HG02870 (cell line): ENCODE measurements around the gene C17orf50.

Experiments
- ATAC-seq: cut with Tn5 transposase; IDR thresholded peaks from one replicate; pipeline ENCODE4 v1.9.1; 2021; ENCODE audit warnings: mild to moderate bottlenecking, moderate library complexity; ENCODE audit not compliant: unreplicated experiment

C17orf50 gene

DNA sequence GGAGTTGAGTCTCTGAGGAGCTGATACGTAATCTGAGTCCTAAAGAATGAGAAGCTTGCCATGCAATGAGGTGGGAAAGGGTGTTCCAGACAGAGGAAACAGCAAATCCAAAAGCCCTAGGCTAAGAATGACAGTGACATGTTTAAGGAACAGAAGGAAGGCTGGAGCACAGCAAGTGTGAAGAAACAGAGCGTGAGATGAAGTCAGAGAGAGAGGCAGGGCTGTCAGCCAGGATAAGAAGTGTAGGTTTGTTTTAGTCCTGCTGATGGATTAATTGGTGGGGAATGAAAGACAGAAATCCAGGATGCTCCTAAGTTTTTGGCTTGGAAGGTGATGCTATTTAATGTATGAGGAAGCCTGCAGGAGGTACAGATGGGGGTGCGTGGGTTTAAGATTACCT is 20.3 kb downstream of the C17orf50 start:
- ATAC-seq, result no peak

DNA sequence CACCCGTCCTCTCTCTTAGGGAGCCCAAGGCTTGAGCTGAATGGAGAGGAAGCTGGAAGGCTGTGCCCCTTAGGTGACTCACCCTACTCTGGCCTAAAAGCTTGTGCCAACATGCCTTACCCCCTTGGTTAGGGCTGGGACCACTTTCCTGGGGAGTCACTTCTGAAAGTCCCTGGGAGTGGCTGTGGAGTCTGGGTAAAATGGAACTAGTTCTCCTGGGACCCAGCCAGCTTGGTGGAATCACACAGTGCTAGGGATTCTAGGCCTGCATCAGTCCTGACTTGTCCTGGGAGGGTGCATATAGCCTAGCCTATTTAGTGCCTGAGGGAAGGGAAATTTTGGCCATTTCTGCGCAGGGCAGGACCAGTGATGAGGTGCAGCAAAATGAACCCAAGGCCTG is 24.2 kb downstream of the C17orf50 start:
- ATAC-seq, result no peak

DNA sequence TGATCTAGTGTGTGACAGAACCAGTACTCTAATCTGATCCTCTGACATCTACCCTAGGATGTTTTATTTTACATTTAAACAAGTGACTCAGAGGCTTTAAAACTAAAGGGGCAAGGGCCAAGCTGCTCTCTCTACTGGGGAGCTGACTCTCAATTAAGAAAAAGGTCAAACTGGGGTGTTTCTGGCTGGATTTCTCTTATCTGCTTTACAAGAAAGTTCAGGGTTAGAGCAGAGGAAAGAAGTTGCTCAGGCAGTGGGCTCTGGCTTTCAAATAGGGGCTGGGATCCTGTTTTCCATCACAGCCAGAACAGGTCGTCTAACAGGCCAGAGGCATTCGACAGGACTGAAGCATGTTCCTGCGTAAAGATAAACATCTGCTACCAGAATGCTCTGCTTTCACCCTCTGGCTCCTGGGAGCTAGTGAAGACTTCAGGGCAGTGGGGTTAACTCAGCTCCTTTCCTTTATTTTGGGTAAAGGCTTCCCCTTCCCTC is 26.3 kb downstream of the C17orf50 start:
- ATAC-seq, result no peak

DNA sequence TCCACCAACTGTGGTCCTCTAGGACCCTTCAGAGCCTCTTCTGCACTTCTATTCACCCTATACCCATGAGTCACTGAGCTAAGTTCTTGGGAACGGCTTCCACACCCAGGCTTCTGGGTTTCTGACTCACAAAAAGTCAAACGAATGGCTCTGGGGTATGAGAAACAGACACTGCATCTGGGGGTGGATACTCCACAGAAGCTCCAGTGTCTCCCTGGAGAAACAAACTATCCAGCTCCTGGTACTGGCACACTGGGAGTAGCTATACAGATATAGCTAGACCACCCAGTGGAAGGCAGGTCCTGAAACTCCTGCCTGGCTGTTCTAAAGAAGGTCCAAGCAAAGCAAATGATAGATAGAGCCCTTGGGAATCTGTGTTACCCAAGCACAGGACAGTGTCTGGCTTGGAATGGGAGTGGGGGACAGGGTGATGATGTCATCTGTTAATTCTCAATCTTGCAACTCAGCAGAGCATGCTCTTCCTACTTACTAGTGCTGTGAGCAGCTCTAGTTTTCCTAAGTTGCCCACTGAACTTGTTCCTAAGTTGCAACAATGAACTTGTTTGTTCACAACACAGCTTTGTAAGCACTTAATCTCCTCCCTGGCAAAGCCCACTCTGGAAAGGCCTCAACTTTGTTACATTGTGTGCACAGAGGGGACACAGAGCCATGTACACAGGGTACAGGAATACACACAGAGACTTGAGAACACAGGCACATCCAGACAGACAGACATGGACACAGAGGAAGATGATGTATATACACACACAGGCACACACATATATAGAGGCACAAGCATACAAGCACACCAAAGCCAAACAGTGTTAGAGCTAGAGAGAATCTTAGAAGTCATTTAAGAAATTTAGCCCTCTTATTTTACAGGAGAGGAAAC is 28.0 kb downstream of the C17orf50 start:
- no peak for ATAC-seq

DNA sequence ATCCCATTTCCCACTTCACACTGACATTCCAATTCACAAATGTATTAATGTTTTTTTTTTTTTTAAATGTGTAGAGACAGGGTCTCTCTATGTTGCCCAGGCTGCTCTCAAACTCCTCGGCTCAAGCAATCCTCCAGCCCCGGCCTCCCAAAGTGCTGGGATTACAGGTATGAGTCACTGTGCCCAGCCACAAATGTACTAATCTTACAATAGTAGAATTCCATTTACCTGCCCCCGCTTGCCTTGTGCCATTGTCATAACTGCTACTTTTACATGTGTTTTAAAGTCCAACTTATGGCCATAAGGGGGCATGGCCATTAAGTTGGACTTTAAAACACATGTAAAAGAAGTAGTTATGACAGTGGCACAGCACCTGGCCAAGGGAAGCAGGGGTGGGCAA is 30.2 kb downstream of the C17orf50 start:
- ATAC-seq, result no peak

DNA sequence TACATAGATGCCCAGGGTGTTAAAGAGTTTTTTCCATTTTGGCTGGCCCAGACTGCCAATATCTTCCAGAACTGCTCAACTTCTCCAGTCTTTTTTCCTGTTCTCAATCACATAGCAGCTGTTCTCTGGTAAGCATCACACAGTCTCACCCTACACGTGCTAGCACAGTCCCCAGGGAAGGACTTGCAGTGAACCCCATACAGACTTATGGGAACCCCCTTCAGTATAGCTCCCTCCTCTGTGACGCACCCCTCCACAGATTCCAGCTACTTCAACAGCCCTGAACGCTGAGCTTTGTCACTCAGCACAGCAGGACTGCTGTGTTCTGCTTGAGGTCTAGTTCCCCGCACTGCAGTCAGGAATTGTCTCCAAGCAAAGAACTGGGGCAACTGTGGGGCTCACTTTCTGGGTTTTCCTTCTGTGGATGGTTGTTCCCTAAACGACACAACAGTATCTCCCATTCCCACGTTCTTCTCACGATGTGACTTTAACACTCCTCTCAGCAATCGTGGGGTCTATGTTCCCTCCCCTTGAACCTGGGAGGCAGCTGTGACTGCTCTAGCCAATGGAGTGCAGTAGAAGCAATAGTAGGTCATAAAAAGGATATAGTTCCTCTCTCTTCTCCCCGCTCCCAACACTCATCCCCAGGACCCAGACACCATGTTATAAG is 31.1 kb downstream of the C17orf50 start:
- no peak for ATAC-seq

DNA sequence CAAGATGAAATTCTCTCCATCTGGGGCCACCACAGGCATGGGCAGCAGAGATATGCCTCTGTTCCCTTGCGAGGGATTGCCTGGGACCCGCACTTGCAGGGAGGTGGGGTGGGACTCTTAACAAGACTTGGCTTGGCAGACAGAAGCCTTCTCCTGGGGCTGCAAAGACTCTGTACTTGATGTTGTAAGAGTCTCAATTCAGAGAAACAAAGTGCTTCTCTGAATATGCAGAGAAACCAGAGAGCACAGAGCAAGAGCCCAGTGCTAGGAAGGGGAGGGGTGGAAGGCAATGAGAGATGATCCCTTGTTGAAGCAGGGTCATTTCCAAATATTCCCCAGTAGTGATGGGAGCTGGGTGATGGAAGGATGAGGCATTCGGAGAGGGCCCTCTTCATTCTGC is 32.6 kb downstream of the C17orf50 start:
- ATAC-seq, result no peak

DNA sequence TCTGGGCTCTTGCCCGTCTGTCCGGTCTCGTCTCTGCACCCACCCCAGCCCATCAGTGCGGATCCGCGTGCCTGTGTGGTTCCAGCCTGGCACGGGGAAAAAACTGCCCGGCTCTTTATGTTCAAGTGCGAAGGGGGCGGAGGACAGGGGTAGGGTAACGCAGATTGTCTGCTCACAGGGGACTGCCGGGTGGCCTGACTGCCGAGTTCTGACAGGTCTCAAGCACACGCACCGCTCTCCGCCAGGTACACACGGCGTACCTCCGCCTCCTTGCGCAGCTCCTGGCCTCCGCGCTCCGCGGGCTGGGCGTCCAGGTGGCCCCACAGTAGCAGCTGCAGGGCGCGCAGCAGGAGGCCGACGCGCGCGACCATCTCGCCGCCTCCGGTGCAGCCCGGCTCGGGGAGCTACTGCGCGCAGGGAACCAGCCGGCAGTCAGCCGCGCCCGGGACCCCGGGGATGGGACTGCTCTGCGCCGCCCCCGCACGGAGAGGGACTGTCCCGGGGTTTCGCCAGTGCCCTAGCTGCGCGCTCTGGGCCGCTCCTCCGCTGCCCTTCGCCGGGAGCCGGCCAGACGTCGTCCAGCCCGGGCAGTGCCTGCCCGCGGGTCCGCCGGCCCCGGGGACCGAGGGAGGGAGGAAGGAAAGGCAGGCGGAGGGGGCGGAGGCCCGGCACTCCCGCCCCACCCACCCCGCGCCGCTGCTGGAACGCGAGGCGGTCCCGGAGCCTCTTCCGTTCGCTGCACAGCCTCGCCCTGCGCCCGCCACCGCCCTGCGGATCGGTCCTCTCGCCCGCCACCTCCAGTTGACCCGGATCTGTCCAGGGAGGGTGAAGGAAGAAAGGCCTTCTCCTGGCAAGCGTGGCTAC is 34.6 kb downstream of the C17orf50 start, which contains the start of gene MMP28:
Gene MMP28, minus strand, starts transcription at position 635 of the 864 bp plus-strand sequence. Its CDS starts 264 bp downstream, at position 371.
- ATAC-seq, result no peak

DNA sequence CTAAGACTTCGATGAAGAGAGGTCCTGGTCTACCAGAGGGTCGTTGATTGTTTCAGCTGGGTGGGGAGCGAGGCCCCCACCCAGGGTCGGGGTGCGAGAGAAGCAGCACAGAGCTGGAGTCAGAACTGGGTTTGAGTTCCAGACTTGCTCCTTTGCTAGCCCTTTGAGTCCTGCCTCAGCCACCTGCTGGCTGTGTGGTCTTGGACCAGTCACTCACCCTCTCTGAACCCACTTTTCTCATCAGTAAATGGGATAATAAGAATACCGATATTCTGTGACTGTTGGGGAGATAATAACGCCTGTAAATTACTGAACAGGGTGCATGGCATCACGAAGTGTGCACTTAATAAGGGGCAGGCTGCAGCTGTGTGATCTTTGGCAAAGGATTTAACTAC is 35.2 kb downstream of the C17orf50 start:
- no peak for ATAC-seq

DNA sequence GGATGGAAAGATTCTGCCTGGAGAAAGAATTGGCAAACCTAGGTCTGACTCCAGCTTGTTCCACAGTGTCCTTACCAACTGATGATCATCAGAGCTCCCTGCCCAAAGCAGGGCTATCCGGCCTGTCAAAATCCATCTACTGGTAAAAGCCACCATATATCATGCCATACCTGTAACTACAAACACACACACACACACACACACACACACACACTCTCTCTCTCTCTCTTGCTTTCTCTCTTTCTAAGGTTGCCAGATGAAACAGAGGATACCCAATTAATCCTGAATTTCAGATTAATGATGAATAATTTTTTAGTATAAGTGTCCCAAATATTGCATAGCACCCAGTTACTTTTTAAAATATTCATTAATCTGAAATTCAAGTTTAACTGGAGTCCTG is 36.3 kb downstream of the C17orf50 start:
- ATAC-seq, result no peak

DNA sequence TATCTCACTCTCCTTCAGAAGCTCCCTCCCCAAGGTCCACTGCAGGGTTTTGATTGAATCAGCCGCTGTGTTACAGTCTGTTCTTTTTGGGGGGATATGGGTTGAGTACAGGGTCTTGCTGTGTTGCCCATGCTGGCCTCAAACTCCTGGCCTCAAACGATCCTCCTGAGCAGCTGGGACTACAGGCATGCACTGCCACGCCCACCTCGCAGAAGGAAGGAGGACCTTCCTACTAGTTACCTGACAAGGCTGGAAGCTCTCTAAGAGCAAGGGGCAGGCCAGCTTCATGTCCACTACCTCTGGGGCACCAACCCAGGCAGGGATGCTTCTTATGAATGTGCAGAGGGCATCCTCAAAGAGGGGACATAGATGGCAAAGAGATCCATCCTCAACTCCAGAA is 36.7 kb downstream of the C17orf50 start:
- ATAC-seq, result no peak

DNA sequence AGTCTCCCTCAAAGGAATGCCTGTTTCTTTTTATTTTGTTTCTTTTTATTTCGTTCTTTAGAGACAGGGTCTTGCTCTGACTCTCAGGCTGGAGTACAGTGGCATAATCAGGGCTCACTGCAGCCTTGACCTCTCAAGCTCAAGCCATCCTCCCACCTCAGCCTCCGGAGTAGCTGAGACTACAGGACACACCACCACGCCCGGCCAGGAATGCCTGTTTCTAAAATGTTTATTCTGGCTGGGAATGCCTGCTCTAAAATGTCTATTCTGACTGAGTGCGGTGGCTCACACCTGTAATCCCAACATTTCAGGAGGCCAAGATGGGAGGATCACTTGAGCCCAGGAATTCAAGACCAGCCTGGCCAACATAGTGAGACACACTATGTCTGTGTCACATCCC is 37.2 kb downstream of the C17orf50 start:
- no peak for ATAC-seq

DNA sequence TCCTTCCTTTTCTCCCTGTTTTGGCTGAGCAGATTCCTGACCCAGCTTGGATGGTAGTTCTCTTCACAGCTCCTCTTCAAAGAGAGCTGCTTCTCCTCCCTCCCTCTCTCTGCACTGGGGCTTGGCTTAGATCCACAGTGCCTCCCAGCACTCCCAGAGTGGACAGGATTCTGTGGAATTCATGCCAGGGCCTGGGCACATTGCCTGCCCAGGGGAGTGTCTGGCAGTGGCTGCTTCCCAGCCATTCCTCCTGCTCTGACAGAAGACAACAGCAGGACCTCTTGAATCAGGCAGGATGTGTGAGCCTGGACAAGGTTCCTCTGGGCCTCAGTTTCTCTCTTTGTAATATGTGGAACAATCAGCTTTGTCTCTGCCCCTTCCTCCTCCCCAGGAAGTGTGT is 39.3 kb downstream of the C17orf50 start:
- ATAC-seq, result no peak

DNA sequence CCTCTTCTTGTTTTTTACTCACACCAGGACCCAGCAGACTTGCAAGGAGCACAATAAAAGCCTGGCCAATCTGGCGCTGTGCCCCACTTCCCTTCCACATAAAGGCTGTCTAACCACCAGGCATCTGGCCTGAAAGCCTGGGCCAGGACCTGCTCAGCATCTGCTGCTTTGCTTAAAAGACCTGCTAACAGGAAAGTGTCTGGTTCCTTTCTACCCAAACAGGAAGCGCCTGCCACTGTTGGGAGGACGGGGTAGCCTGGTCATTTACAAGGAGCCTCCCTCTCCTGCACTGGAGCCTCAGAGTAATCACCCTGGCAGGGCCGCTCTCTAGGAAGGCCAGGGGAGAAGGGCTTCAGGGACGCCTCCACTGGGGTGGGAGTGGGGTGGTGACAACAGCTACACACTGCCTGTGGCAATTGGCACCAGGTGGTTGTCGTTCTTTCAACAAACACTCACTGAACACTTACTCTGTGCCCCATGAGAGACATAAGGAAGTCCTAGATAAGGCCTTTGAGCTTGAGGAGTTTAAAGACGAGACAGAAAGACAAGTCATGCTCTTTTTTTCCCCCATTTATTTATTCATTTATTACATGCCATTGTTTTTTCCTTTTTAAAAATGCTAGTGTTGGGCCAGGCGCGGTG is 41.0 kb downstream of the C17orf50 start:
- no peak for ATAC-seq

DNA sequence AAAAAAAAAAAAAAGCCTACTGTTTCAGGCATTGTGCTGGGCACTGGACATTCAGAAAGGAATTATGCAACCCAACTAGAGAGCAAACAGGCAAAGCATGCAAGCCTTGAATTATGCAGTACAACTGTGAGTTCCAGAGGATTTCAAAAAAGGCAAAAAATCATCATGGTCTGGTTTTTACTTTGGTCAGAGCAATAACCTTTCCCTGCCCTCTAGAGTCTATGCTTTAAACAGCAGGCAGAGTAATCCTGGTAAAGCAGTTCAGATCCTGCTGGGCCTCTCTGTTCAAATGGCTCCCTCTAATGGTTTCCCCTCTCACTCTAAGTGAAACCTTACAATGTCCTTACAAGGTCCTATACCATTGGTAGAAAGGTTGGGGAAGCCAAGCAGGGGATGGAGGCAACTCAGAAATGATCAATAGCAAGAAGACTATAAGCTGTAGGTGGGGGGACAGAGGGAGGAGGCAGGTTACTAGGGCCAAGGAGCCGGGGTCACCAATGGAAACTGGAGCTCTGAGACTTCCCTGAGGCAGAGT is 44.0 kb downstream of the C17orf50 start:
- no peak for ATAC-seq

DNA sequence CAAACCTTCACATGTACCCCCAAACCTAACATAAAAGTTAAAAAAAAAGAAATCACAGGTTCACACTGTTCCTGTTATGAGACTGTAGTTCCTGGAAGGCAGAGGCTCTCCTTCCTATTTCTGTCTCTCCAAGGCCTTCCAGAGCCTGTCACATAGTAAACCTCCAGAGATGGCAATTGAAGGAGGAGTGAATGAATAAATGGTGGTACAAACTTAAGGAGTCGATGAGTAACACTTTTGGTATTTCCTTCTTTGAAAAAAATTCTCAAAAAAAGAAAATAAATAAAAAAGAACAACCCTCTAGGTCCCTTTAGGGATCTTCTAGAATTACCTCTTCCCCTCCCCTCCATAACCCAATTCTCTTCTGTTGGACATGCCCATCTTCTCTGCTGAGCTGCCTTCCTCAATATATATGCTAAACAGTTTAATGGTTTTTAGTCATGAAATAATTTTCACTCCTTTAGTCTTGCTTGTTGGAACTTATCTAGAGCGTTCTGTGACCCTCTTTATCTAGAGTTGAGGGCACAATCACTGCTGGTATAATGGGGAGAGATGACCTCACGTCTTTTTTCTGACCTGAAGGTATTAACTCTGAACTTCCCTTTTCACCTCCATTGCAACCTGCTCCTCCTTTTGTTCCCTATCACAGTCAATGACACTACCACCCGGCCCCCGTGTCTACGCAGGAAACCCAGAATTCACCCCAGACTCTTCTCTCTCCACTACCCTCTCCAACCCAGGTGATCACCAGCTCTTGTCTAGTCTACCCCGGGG is 46.9 kb downstream of the C17orf50 start:
- ATAC-seq, result no peak

DNA sequence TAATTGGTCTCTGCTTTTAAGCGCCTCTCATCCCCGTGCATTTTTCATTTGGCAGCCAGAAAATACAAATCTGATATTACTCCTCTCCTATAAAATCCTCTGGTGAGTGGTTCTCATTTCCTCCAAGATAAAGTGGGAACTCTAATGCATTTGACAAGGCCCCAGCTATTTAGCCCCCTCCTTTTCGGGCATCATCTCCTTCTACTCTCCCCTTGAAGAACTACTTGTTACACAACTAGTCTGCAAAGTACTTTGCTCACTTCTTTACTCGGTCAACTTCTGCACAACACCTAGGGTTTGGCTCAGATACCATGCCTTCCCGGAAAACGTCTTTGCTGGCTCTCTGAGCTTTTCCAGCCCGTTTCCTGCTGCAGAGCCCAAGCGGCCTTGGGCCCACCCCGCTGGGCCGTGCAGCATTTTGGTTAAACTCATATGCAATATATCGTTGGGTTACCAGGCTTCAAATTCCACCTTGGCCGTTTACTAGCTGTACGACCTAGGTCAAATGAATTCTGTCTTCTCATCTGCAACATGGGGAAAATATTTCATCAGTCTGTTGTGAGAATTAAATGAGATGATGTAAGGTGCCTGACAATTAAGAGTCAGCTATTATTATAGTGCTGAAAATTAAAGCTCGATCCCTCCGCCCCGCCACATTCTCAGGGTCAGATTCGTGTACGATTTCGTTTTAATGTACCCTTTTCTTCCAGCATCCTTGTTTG is 47.7 kb downstream of the C17orf50 start:
- no peak for ATAC-seq

DNA sequence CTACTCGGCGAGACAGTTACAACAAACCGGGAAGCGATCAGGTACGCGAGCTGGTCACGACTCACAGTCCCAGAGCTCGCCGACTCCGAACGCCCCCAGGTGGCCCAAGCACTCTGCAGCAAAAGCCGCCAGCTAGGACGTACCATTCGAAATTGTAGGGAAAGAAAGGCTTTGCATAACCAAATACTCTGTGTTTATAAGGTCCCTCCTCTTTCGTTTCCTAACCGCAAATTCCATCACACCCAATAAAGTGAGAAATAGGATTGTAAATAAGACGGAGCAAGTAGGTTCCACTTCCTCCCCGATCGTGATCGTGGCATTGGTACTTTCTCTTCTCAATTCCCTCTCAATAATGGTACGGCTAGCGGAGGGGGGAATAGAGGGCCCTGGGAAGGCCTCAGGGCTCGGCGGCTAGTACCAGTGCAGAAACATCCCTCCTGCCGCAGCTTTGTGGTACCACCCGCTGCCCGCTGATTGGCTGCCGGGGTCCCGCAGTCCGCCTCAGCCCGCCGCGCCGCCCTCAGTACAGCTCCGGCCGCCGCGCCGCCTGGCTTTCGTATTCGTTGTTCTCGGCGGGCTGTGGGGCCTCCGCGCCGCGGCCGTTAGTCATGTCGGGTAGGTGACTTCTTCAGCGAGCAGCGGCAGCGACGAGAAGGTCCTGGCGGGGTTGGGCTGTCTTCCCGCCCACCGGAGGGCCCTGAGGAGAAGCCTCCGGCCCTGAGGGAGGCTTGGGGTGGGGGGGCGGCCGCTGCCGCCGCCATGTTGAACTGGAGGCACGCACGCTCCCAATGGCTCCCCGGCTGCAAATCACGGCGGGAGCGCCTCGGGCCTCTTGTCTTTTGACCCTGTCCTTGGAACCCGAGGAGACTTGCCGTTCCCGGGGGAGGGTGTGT is 48.5 kb downstream of the C17orf50 start, which contains the start of gene TAF15:
Gene TAF15, plus strand, starts transcription at position 523 of the 893 bp plus-strand sequence. Its CDS starts 86 bp downstream, at position 609.
- peak; percentile 90 for ATAC-seq
